Natural killer cell (primary cell): ENCODE data around the gene THRB. TPM values are rescaled to one million over a fixed set of nuclear protein-coding genes. Genes with fewer than 3 reads are reported as not detected.

ENCODE experiments used
- ATAC-seq, 3 donors: fragments of 150-1000 bp in 2 of 3; fragments of 200-7000 bp in 1 of 3; cut with Tn5 transposase; 1 replicate in 1 of 3; 2 replicates in 2 of 3; pipeline ENCODE4 v1.10.0; 2021; ENCODE audit warnings: mild to moderate bottlenecking in 2 of 3, moderate library complexity in 2 of 3
- DNase-seq, 2 donors: peaks; one replicate each; pipeline versions ENCODE4 v3.0.0 to v3.0.0-alpha.2; 2013 to 2021; ENCODE audit warnings: mixed read lengths in 1 of 2
- H3K27ac ChIP-seq: one replicate; pipeline ENCODE4 v1.5.1; 2013; ENCODE audit warnings: mild to moderate bottlenecking, low read length
- H3K27me3 ChIP-seq: one replicate; pipeline ENCODE4 v1.6.1; 2013; ENCODE audit warnings: low read length; ENCODE audit not compliant: control insufficient read depth, insufficient read depth
- H3K36me3 ChIP-seq: one replicate; pipeline ENCODE4 v1.6.1; 2013; ENCODE audit warnings: low read length; ENCODE audit not compliant: control insufficient read depth, insufficient read depth
- H3K4me1 ChIP-seq: one replicate; pipeline ENCODE4 v1.6.1; 2013; ENCODE audit warnings: low read length; ENCODE audit not compliant: control insufficient read depth, insufficient read depth
- H3K4me3 ChIP-seq: one replicate; pipeline ENCODE4 v1.5.1; 2013; ENCODE audit warnings: low read length
- H3K9me3 ChIP-seq: one replicate; pipeline ENCODE4 v1.6.1; 2013; ENCODE audit warnings: low read length; ENCODE audit not compliant: control insufficient read depth, insufficient read depth
- H3K27ac Mint-ChIP-seq, 2 donors: one replicate each; pipeline ENCODE4 v1.8.0; 2022; ENCODE audit warnings: mild to moderate bottlenecking in 2 of 2, mixed read lengths in 2 of 2, moderate library complexity in 1 of 2
- H3K27me3 Mint-ChIP-seq, 2 donors: one replicate each; pipeline ENCODE4 v1.8.0; 2022; ENCODE audit warnings: low read depth in 2 of 2, mixed read lengths in 2 of 2
- H3K36me3 Mint-ChIP-seq: one replicate; pipeline ENCODE4 v1.8.0; 2022; ENCODE audit warnings: mixed read lengths
- H3K4me1 Mint-ChIP-seq, 2 donors: one replicate each; pipeline ENCODE4 v1.8.0; 2022; ENCODE audit warnings: mixed read lengths in 2 of 2
- H3K4me3 Mint-ChIP-seq: one replicate; pipeline ENCODE4 v1.8.0; 2022; ENCODE audit warnings: mild to moderate bottlenecking, moderate library complexity, mixed read lengths
- H3K9me3 Mint-ChIP-seq, 2 donors: one replicate each; pipeline ENCODE4 v1.8.0; 2022; ENCODE audit warnings: mixed read lengths in 2 of 2
- CTCF ChIP-seq: fragments of 200-600 bp; IDR thresholded peaks from one replicate; pipeline ENCODE4 v1.8.0; 2022; ENCODE audit warnings: antibody characterized with exemption
- WGBS: methylation state at CpG from one replicate; pipeline ENCODE4 v1.1.7; 2013; ENCODE audit warnings: missing lambda C conversion rate; ENCODE audit not compliant: insufficient coverage; 5-methylcytosine and 5-hydroxymethylcytosine counted together
- intact Hi-C: fragments of 100-400 bp; cut with micrococcal nuclease; formaldehyde crosslinking; loops from one replicate; pipeline ENCODE4 v1.14.2; 2022
- total RNA-seq, 4 donors: library from RNA; stranded (reverse); fragments of 120-200 nt in 1 of 4; gene quantifications; one replicate each; pipeline versions ENCODE4 v1.2.3 to v1.2.4, GENCODE V29; 2013 to 2022

Gene THRB
- total RNA-seq, 3 donors from 2014 or later (not counting 1 experiment from before 2014, with no cell fraction given), result 0.05 TPM; not detected in 2

- no peaks in the 10 kb centered on the region for H3K36me3 ChIP-seq
- H3K27me3 Mint-ChIP-seq, result no peaks in the 10 kb centered on the region
- WGBS, result 75% methylated on average over 1 of the region's 1 CpG
- no peaks in the 10 kb centered on the region for H3K4me1 ChIP-seq
- no peak for ATAC-seq
- H3K27me3 ChIP-seq, result no peaks in the 10 kb centered on the region
- H3K27ac ChIP-seq, result no peak overlapping the region
- no peaks in the 10 kb centered on the region for H3K9me3 Mint-ChIP-seq
- no peaks in the 10 kb centered on the region for H3K4me1 Mint-ChIP-seq
- no peak overlapping the region for H3K4me3 ChIP-seq
- TF ChIP-seq CTCF, result no peak
- intact Hi-C loops, result no loop called here
- H3K36me3 Mint-ChIP-seq, result no peaks in the 10 kb centered on the region
- H3K27ac Mint-ChIP-seq, result no peak overlapping the region
- no peak overlapping the region for H3K4me3 Mint-ChIP-seq
- no peaks in the 10 kb centered on the region for H3K9me3 ChIP-seq
- no peak for DNase-seq
Observed at GRCh38 chr3:24138876-24139256, 355.8 kb downstream of the THRB start.

GRCh38 chr3:24137958-24138875, 356.4 kb downstream of the THRB start:
- Mint-ChIP-seq H3K27ac (no peak overlapping the region), H3K27me3 (no peaks in the 10 kb centered on the region), H3K36me3 (no peaks in the 10 kb centered on the region), H3K9me3 (no peaks in the 10 kb centered on the region), H3K4me1 (no peaks in the 10 kb centered on the region), H3K4me3 (no peak overlapping the region)
- Histone ChIP-seq H3K4me1 (no peaks in the 10 kb centered on the region), H3K27me3 (no peaks in the 10 kb centered on the region), H3K9me3 (no peaks in the 10 kb centered on the region), H3K4me3 (no peak overlapping the region), H3K27ac (no peak overlapping the region), H3K36me3 (no peaks in the 10 kb centered on the region)
- WGBS, result 90% methylated on average over 6 of the region's 6 CpGs
- ATAC-seq (no peak), DNase-seq (no peak)
- TF ChIP-seq CTCF, result no peak
- intact Hi-C loops, result no loop called here

- DNase-seq, result no peak
- WGBS, result 85% methylated on average over 3 of the region's 3 CpGs
Observed at GRCh38 chr3:24137334-24137733, 357.3 kb downstream of the THRB start.

More at GRCh38 chr3:24137334-24137733, 357.3 kb downstream of the THRB start:
- Histone ChIP-seq H3K9me3 (no peaks in the 10 kb centered on the region), H3K27ac (no peak overlapping the region), H3K4me3 (no peak overlapping the region), H3K4me1 (no peaks in the 10 kb centered on the region), H3K36me3 (no peaks in the 10 kb centered on the region), H3K27me3 (no peaks in the 10 kb centered on the region)
- no peak overlapping the region for H3K27ac Mint-ChIP-seq
- H3K4me1 Mint-ChIP-seq, result no peaks in the 10 kb centered on the region
- H3K4me3 Mint-ChIP-seq, result no peak overlapping the region
- no peaks in the 10 kb centered on the region for H3K9me3 Mint-ChIP-seq
- H3K36me3 Mint-ChIP-seq, result no peaks in the 10 kb centered on the region
- no peak for TF ChIP-seq CTCF
- H3K27me3 Mint-ChIP-seq, result no peaks in the 10 kb centered on the region
- intact Hi-C loops, result no loop called here
- no peak for ATAC-seq
